Fibroblast of lung (primary cell): Measurements from ENCODE around the gene ARHGEF10L.

Experiments
- CTCF ChIP-seq, 2 donors: IDR thresholded peaks in 1 of 2; conservative IDR thresholded peaks in 1 of 2; 1 replicate in 1 of 2; 2 replicates in 1 of 2; pipeline ENCODE4 v1.5.1; 2011 to 2012; ENCODE audit warnings: low read length in 2 of 2, control low read depth in 1 of 2, inconsistent platforms in 1 of 2, low read depth in 1 of 2, mild to moderate bottlenecking in 1 of 2
- EZH2 ChIP-seq: IDR thresholded peaks from 2 replicates; pipeline ENCODE4 v1.5.1; 2012; ENCODE audit warnings: low read length, control low read depth, mild to moderate bottlenecking; ENCODE audit errors: missing control alignments

- TF ChIP-seq CTCF (conservative IDR thresholded peaks at IDR 0.05 in 1 of 2, IDR thresholded peaks at IDR 0.05 in 1 of 2; ENCODE audit: low read depth in 1 of 2, low read length in 2 of 2) (no peak), EZH2 (no peak)
These were observed 60.8 kb downstream of the ARHGEF10L start for GRCh38 chr1:17600321-17600720.
